K562 (cell line): ENCODE data around the gene CCSER1.

Experiments used
- BRCA1 ChIP-seq, 2 experiments: fragments of 450-650 bp in 1 of 2; sonication (generic) in 1 of 2; formaldehyde crosslinking in 1 of 2; IDR thresholded peaks; 2 replicates each; pipeline versions ENCODE4 v1.5.0 to v1.6.1; 2017 to 2020; ENCODE audit warnings: mild to moderate bottlenecking in 1 of 2, missing genetic modification reagents in 1 of 2
- FOS ChIP-seq: IDR thresholded peaks from 3 replicates; pipeline ENCODE4 v1.6.1; 2011; ENCODE audit not compliant: insufficient read length; ENCODE audit errors: extremely low read depth
- KLF13 ChIP-seq: fragments of 450-650 bp; IDR thresholded peaks from 2 replicates; pipeline ENCODE4 v1.6.1; 2016; ENCODE audit warnings: missing genetic modification characterization, low read depth, mild to moderate bottlenecking, missing compliant biosample characterization, moderate library complexity, borderline replicate concordance
- MYBL2 ChIP-seq, 2 experiments: fragments of 450-650 bp in 1 of 2; sonication (generic) in 1 of 2; formaldehyde crosslinking in 1 of 2; IDR thresholded peaks; 2 replicates each; pipeline versions ENCODE4 v1.6.1 to v1.8.1; 2017 to 2022; ENCODE audit warnings: borderline replicate concordance in 1 of 2, inconsistent platforms in 1 of 2, low read depth in 1 of 2, mild to moderate bottlenecking in 1 of 2, missing genetic modification reagents in 1 of 2, moderate library complexity in 1 of 2
- POLR2A ChIP-seq: fragments of 450-650 bp; conservative IDR thresholded peaks from 2 replicates; pipeline ENCODE4 v1.6.1; 2016
- PPARD ChIP-seq: fragments of 250-450 bp; sonication (Bioruptor Pico); IDR thresholded peaks from 2 replicates; pipeline ENCODE4 v1.8.0; 2022; ENCODE audit warnings: inconsistent platforms, mild to moderate bottlenecking, moderate library complexity
- RAD51 ChIP-seq: fragments of 450-650 bp; IDR thresholded peaks from 2 replicates; pipeline ENCODE4 v1.7.1; 2016; ENCODE audit warnings: low read depth, mild to moderate bottlenecking, borderline replicate concordance
- SMARCC2 ChIP-seq: fragments of 450-650 bp; IDR thresholded peaks from 2 replicates; pipeline ENCODE4 v1.6.1; 2017; ENCODE audit warnings: antibody characterized with exemption, moderate library complexity, mild to moderate bottlenecking, low read depth
- ZNF232 ChIP-seq: sonication (generic); formaldehyde crosslinking; IDR thresholded peaks from 2 replicates; pipeline ENCODE4 v1.8.0; 2022; ENCODE audit warnings: mild to moderate bottlenecking, missing genetic modification reagents
- ZNF274 ChIP-seq: IDR thresholded peaks from 2 replicates; pipeline ENCODE4 v1.6.1; 2011; ENCODE audit warnings: low read depth, mild to moderate bottlenecking, low read length, moderate library complexity, borderline replicate concordance
- ZNF57 ChIP-seq: fragments of 450-650 bp; formaldehyde crosslinking; IDR thresholded peaks from 2 replicates; pipeline ENCODE4 v1.4.0; 2020; ENCODE audit warnings: mild to moderate bottlenecking, moderate library complexity
- TF ChIP-seq, protein P1 (sequence below): fragments of 450-650 bp; IDR thresholded peaks from 2 replicates; pipeline ENCODE4 v1.6.1; 2018; ENCODE audit not compliant: partially characterized antibody
- TF ChIP-seq, protein P2 (sequence below): fragments of 250-450 bp; sonication (Bioruptor Pico); IDR thresholded peaks from 2 replicates; pipeline ENCODE4 v1.5.0; 2020; ENCODE audit warnings: mild to moderate bottlenecking, borderline replicate concordance

DNA sequence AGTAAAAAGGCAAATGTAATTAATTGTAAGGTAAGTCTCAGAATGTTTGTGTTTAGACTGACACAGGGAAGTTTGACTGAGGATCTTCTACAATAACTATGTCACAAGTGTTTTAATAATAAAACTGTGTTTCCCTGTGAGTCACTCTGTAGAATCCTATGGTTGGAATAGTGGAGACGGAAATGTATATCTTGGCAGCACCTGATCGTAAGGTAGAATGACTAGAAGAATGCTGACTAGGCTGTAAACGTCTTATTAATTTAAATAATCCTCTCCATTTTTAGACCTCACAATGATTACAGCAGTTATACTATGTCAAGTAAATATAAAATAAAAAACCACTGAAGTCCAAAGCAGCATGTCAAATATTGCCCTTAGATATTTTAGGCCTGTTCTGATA is 266.0 kb downstream of the CCSER1 start:
- TF ChIP-seq ZNF274 (no peak), KLF13 (tag) (no peak), POLR2A (no peak), ZNF57 (CRISPR knock-in tag) (no peak), MYBL2 (IDR thresholded peaks at IDR 0.05; ENCODE audit: low read depth) (no peak), MYBL2 (CRISPR knock-in tag; IDR thresholded peaks at IDR 0.05; ENCODE audit: borderline replicate concordance) (no peak), RAD51 (no peak), PPARD (CRISPR knock-in tag) (no peak), FOS (no peak), ZNF232 (CRISPR knock-in tag) (no peak), SMARCC2 (no peak), BRCA1 (IDR thresholded peaks at IDR 0.05) (no peak), BRCA1 (CRISPR knock-in tag; IDR thresholded peaks at IDR 0.05) (no peak)
- TF ChIP-seq, protein P1, sequence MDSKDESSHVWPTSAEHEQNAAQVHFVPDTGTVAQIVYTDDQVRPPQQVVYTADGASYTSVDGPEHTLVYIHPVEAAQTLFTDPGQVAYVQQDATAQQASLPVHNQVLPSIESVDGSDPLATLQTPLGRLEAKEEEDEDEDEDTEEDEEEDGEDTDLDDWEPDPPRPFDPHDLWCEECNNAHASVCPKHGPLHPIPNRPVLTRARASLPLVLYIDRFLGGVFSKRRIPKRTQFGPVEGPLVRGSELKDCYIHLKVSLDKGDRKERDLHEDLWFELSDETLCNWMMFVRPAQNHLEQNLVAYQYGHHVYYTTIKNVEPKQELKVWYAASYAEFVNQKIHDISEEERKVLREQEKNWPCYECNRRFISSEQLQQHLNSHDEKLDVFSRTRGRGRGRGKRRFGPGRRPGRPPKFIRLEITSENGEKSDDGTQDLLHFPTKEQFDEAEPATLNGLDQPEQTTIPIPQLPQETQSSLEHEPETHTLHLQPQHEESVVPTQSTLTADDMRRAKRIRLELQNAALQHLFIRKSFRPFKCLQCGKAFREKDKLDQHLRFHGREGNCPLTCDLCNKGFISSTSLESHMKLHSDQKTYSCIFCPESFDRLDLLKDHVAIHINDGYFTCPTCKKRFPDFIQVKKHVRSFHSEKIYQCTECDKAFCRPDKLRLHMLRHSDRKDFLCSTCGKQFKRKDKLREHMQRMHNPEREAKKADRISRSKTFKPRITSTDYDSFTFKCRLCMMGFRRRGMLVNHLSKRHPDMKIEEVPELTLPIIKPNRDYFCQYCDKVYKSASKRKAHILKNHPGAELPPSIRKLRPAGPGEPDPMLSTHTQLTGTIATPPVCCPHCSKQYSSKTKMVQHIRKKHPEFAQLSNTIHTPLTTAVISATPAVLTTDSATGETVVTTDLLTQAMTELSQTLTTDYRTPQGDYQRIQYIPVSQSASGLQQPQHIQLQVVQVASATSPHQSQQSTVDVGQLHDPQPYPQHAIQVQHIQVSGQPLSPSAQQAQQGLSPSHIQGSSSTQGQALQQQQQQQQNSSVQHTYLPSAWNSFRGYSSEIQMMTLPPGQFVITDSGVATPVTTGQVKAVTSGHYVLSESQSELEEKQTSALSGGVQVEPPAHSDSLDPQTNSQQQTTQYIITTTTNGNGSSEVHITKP: no peak
- TF ChIP-seq, protein P2, sequence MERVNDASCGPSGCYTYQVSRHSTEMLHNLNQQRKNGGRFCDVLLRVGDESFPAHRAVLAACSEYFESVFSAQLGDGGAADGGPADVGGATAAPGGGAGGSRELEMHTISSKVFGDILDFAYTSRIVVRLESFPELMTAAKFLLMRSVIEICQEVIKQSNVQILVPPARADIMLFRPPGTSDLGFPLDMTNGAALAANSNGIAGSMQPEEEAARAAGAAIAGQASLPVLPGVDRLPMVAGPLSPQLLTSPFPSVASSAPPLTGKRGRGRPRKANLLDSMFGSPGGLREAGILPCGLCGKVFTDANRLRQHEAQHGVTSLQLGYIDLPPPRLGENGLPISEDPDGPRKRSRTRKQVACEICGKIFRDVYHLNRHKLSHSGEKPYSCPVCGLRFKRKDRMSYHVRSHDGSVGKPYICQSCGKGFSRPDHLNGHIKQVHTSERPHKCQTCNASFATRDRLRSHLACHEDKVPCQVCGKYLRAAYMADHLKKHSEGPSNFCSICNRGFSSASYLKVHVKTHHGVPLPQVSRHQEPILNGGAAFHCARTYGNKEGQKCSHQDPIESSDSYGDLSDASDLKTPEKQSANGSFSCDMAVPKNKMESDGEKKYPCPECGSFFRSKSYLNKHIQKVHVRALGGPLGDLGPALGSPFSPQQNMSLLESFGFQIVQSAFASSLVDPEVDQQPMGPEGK (CRISPR knock-in tag): no peak
